Stimulated activated naive CD4-positive, alpha-beta T cell (primary cell): ENCODE data around the gene BUD31.
"Not testable (repeated sequence)": the region's sequence is repeated elsewhere in the genome, so short reads cannot be mapped to it uniquely, and the experiment has no call there.

Experiments used
- DNase-seq, 6 experiments: peaks; one replicate each; lab custom pipeline; 2025; lab: John Stamatoyannopoulos, UW

Gene BUD31

DNA sequence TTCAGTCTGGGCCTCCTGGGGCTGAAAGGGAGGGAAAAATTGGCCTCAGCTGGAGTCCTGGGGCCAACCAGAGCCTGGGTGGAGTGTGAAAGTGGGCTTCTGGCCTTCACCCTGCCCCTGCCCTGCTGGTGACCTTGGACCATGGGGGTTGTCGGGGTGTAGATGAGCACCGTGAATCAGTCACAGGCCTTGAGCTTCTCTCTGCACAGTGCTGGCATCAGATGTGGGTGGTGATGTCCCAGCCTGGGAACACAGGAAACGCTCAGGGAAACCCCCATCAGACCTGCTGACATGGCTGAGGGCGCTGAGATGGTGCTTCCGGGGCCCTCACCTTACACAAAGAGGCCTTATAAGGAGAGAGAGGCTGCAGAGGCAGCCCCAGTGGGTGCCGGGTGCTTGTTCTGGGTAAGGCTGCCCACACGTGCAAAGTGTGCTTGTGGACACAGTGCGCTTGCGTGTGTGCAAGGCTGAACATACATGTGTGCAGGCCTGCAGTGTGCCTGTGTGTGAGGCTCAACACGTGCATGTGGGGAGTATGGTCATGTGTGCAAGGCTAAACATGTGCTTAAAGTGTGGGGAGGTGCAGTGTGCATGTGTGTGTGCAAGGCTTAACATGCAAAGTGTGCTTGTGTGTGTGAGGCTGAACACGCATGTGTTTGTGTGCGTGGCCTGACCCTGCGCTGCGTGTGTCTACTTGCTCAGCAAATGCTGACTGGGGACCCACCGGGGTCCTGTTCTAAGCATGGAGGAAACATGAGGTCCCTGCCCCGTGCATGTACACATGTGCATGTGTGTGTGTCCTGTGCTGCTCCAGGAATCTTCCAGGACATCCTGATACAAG lies 27.7 kb upstream of the BUD31 start:
- DNase-seq = peak; percentile 77 to 93 (median 92)

DNA sequence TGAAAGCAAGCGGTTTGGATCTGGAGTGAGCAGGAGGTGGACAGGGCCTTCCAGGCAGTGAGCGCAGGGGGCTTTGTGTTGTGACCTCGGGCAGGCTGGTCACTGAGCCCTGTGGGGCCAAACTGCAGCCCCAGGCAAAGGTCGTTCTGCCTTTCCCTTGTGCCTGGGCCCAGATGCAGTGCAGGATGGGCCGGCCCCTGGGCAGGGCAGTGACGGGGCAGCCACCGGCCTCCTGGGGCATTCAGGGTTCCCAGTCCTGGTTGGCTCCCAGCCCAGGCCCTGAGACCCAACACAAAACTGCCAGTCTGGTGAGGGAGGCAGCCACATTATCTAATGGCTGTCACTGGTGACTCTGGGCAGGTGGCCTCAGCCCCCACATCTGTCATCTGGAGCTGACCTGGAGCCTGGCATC lies 27.1 kb upstream of the BUD31 start:
- DNase-seq = no peak

DNA sequence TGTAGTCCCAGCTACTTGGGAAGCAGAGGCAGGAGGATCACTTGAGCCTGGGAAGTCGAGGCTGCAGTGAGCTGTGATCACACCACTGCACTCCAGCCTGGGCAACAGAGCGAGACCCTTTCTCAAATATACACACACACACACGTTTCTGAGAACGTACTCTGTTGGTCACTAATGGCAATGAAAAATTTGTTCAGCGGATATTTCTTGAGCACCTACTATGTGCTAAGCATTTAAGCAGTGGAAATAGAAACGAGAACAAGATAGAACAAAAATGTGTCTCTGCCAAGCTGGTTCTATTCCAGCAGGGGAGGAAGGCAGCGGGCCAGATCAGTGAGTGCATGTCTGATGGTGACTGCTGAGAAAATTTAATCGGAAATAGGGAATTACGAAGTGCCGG lies 25.6 kb upstream of the BUD31 start:
- DNase-seq = no peak

DNA sequence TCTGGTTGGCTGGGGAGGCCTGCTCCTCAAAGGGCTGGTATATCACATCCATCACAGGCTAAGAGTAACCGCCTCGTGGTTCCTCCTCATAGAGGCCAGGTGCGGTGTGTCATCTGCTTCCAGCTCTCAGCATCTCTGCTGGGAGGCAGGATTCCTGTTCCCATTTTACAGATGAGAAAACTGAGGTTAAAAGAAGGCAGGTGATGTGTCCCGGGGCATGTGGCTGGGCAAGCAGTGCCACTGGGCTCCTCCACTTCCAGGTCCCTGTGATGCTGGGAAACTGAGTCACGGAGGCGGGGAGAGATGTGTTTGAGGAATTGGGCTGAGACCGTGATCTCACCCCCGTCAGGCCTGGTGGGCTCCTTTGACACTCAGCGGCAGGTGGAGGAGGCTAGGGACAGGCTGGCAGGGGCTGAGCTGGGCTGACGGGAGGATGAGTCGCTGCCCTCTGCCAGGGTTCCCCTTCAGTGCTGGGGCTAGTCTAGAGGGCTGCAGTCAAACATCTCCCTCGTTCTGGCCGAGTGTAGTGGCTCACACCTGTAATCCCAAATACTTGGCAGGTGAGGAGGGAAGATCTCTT lies 24.9 kb upstream of the BUD31 start:
- no peak for DNase-seq

DNA sequence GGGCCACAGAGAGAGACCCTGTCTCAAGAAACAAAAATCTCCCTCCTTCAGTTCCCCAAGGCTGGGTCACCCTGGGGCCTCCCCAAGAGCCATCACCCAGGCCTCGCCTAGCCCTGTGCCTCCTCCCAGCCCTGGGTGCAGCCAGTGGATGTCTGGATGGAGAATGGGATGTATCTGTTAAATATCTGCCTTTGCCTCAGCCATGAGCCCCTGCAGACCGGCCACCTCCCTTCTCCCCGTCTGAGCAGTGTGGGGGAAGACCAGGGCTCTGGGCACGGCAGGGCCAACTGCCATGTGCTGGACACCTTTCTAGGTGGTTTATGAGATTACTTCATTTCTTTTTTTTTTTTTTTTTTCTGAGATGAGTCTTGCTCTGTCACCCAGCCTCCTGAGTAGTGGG lies 24.2 kb upstream of the BUD31 start:
- DNase-seq = no peak

DNA sequence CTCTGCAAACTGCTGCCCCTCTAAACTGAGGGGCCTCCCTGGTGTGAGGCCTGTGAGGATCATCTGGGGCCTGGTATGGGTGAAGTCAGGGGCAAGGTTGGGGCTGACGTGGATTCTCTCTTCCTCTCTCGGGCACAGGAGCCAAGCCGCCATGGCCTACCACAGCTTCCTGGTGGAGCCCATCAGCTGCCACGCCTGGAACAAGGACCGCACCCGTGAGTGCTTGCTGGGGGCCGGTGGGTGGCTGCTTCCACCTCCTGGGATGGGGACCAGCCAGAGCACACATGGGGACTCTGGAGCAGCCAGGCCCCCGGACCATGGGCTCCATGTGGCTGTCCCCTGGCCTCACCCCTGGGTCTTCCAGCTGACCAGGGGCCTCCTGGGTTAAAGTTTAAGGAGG lies 23.2 kb upstream of the BUD31 start:
- DNase-seq = no peak

DNA sequence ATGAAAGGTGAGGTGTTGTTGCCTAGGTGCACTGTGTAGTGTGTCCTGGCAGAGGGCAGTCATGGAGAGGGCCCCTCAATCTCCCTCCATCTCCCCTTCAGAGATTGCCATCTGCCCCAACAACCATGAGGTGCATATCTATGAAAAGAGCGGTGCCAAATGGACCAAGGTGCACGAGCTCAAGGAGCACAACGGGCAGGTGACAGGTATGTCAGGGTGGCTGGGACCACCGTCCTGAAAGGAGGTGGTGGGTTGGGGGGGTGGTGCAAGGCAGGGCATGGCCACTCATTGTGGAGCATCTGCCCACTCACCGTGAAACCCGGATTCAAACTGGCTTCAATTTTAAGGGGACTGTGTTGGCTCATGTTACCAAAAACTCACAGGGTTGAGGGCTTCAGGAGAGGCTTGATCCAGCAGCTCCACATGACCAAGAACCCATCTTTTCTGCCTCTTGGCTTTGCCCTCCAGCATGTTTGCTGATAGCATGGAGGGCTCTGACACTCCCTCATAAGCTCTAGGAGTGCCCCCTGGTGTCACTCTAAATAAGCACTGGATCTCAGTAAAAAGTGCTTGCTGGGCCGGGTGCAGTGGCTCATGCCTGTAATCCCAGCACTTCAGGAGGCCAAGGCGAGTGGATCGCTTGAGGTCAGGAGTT lies 22.1 kb upstream of the BUD31 start:
- DNase-seq = peak in 5 of 6 experiments; percentile 13 to 44 (median 27)

DNA sequence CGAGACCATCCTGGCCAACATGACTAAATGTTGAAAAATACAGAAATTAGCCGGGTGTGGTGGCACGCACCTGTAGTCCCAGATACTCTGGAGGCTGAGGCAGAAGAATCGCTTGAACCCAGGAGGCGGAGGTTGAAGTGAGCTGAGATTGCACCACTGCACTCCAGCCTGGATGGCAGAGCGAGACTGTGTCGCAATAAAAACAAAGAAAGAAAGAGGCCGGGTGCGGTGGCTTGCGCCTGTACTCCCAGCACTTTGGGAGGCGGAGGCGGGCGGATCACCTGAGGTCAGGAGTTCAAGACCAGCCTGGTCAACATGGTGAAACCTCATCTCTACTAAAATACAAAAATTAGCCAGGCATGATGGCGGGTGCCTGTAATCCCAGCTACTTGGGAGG lies 21.5 kb upstream of the BUD31 start:
- not testable (repeated sequence) for DNase-seq

DNA sequence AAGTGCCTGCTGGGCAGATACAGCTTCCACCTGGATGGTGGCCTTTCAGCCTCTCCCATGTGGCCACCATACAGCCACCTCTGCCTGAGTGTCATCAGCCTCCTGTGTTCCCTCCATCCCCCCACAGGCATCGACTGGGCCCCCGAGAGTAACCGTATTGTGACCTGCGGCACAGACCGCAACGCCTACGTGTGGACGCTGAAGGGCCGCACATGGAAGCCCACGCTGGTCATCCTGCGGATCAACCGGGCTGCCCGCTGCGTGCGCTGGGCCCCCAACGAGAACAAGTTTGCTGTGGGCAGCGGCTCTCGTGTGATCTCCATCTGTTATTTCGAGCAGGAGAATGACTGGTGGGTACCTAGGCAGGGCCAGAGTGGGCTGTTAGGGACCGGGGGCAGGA lies 20.9 kb upstream of the BUD31 start:
- no peak for DNase-seq

DNA sequence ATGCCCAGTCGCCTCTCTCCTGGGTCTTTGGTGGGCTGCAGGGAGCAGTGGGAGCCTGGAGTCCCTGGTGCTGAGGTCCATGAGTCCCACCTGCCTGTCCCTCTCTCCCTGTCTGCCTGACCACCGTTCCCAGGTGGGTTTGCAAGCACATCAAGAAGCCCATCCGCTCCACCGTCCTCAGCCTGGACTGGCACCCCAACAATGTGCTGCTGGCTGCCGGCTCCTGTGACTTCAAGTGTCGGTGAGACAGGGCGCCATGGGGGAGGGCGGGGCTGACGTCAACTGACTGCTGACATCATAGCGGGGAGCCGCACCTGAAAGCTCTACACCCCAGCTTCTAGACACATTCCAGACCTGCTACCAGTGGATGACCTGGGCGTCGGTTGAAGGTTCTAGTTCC lies 19.0 kb upstream of the BUD31 start:
- DNase-seq = no peak

DNA sequence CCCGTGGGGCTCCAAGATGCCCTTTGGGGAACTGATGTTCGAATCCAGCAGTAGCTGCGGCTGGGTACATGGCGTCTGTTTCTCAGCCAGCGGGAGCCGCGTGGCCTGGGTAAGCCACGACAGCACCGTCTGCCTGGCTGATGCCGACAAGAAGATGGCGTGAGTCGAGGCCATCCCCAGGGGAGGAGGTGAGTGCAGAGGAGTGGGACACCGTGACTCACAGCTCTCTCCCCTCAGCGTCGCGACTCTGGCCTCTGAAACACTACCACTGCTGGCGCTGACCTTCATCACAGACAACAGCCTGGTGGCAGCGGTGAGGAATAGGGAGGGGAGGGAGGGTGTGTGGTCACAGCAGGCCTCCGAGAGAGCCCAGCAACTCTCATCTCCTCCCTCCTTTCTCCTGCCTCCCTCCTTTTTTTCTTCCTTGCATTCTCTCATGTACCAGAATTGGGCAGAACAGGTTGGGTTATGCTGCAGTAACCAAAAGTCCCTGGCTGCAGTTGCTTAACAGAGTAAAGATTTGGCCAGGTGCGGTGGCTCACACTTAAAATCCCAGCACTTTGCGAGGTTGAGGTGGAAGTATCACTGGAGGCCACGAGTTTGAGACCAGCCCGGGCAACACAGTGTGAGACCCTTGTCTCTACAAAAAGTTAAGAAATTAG lies 17.7 kb upstream of the BUD31 start:
- DNase-seq = no peak

DNA sequence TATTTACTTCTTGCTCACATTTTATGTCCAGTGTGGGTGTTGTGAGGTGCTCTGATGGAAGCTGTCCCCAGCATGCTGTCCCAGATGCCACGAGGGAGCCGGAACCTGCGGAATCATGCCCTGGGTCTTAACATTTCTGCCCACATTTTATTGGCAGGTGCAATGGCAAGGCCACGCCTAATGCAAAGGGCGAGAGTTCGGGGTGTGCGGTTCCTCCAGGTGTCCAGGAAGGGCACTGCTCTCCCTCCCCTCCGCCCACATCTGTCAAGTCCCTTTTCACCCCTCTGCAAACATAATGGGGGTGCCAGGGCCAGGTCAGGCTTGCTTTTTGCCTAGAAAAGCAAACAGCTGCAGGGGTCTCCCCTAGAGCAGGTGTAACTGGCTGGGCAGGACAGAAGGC lies 16.7 kb upstream of the BUD31 start:
- no peak for DNase-seq

DNA sequence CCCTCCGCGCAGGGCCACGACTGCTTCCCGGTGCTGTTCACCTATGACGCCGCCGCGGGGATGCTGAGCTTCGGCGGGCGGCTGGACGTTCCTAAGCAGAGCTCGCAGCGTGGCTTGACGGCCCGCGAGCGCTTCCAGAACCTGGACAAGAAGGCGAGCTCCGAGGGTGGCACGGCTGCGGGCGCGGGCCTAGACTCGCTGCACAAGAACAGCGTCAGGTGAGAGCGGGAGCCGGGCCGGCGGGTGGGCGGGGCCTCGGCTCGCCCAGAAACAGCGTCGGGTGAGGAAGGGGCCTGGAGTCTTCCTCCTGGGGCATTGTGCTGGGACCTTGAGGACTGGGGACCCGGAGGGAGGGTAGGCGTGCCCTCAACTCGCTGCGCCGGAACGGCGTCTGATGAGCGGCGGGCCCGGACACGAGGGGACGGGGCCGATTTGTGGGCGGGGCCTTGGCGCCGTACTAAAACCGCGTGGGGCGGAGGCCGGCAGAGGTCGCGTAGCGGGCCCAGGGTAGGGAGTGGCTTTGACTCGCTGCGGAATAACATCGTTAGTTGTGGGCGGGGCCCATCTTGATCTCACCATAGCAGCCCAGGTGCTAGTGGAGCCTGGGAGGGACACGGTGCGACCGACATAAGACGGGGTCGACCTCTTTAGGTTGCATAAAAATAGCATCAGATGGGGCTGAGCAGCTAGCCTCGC lies 16.0 kb upstream of the BUD31 start:
- peak; percentile 75 to 85 (median 78) for DNase-seq

DNA sequence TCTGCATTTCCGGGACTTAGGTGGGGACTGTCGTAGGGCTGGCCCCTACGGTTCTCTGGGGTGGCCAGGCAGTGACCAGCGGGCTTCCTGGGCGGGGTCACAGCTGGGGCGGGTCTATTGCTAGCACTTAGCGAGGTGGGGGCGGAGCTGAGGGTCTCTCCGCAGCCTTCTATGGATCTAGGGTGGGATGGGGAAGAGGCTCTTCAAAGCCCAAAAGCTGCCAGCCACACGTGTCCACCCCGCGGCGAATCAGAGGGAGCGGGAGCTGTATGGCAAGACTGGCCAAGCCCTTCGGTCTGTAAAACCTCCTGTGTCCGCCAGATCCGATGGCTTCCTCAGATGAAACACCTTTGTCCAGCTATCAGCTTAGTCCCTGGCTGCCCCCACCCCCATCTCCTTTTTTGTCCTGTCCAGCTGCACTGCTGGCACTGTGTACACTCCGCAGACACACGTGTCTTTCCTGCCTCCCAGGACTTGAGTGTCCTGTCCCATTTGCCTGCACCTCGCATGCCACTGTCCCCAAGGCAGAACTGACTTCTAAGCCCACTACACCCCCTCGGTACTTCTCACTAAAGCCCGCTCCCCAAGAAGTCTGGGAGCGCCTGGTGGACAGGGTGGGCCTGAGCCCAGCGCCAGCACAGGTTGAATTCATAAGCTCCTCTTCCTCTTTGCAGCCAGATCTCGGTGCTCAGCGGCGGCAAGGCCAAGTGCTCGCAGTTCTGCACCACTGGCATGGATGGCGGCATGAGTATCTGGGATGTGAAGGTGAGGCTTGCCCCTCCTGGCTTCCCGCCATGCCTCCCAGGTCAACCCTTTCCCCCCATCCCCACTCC lies 15.2 kb upstream of the BUD31 start:
- DNase-seq = no peak

DNA sequence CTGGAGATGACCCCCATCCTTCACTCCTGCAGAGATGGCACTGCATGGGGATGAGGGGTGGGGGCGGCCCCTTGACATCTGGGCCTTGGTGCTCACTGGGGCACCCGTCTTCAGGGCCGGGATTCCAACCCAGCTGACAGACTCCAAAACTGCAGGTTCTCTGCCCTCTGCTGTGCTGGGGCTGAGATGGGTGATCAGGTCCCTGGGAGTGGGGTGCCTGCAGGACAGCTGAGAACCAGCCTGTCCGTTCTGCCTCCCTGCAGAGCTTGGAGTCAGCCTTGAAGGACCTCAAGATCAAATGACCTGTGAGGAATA lies 14.6 kb upstream of the BUD31 start:
- no peak for DNase-seq

DNA sequence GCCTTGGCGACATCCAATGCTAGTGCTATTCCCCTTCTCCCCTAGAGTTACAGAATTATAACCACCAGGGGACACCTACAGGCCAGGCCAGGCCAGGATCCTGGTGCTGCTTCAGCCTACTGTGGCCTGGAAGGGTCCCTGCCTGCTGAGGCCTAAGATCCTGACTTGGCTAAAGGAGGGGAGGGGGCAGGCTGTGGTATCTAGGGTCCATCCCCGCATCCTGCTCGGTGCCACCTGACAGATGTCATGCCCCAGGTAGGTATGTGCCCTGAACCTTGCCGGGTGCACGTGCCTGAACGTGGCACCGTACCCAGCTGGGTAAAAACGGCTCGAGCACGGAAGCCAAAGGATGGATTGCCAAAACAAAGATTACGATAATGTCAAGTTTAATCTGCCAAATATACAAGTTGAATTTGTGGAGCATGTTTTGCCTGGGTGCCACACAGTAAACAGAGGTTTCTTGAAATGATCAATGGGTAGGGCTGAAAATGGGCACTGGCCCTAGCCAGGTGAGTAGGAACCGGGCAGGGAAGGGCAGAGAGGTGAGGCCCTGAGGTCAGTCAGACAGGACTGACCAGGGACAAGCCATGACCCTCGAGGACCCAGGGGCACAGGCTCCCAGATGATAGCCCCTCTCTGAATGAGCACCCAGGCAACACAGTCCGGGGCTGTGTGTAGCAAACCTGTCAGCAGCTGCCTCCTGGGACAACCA lies 13.0 kb upstream of the BUD31 start:
- no peak for DNase-seq

DNA sequence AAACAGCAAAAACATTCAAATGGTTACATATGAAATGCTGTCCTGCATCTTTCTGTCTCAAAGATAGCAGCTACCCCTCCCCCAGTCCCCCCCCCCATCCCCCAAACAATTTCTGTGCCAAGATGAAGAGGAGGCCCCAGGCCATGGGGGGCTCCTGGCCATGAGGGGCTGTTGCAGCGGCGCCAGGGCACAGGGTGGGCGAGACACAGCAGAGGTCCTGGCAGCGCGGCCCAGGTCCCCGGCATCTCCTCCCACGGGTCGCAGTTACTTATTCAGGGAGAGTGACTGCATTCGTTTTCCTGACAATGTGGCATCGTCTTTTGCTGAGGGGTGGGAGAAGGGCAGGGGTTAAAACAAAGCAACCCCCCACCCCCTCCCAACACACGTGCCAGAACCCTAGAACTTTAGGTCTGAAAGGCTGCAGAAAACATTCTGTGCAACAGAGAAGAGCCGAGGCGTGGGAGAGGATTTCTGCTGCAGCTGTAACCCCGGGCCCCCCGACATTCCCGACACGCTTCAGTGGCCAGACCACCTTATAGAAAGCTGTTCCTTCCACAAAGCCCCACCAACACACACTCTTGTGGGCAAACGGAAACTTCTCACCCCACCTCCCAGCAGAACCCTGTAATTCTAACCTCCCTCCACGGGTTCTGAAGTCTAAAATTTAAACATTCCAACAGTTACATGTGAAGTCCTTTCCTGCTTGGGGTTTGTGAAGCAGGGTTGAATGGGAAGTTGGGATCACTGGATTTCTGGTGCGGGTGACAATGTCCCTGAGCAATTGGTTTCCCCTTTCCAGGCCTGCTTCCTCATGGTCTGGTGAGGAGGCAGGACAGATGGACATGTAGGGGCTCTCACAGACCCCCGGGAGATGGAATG lies 12.1 kb upstream of the BUD31 start:
- DNase-seq = no peak

DNA sequence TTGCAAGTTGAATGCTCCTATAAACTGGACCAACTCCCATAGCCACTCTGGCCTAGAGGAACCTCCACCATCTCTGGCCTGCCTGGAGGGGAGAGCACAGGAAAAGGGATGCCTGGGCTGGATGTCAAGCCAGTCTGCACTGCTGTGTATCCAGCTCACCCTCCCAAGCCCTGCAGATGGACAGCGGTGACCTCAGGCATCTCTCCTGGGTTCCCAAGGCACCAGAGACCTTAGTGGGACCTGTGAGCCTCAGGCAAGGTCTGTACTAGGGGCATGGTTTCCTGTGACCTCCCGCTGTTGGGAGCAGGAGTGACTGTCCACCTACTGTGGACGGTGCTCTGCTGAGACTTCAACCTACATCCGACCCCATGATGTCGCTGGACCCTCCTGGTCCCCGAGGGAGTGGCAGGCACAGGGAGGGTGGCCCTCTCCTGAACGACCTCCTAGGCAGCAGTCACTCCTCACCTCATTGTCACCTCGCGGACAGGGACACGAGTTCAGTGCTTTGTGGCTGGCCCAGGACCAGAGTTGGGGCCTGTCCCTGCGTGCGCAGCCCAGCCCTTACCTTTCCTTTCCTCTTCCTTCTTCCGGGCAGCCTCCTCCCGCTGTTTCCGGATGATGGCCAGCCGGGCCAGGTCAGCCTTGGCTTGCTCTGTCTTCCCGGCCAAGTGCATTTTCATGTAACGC lies 11.3 kb upstream of the BUD31 start:
- DNase-seq = no peak

DNA sequence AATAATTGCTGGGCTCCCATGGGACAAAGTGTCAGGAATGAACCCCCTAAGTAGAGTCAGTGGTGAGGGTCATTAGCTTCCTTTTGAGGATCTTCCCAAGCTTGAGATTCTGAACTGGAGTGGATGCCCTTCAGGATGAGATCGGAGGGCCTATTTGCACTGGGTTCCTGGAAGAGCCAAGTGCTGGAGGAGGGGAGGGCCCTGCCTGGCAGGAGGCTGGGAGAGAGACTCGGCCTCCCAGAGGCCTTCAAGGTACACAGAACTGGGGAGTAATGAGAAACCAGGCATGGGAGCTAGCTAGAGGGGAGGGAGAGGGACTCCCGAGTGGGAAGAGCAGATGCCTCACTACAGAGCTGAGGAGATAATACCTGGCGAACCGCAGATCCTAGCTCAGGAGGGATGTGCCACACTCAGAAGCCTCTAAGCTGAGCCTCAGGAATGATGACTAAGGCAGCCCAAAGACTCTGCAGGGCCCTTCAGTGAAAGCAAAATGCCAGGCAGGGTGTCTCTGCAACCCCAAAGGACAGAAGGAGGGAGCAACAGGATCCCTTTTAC lies 9.8 kb upstream of the BUD31 start:
- no peak for DNase-seq
